Stimulated activated naive CD8-positive, alpha-beta T cell treated with anti-CD3 and anti-CD28 coated beads, Interleukin-15, Interleukin-2, amounts not matched to agents 100 ng/mL and 50 ng/mL, for 24 hours (primary cell): ENCODE measurements around the gene PC.

Experiments used
- H3K27ac Mint-ChIP-seq: one replicate; pipeline ENCODE4 v1.8.0; 2021; ENCODE audit warnings: mild to moderate bottlenecking, mixed read lengths
- H3K27me3 Mint-ChIP-seq: one replicate; pipeline ENCODE4 v1.8.0; 2021; ENCODE audit warnings: mixed read lengths
- H3K36me3 Mint-ChIP-seq: one replicate; pipeline ENCODE4 v1.8.0; 2021; ENCODE audit warnings: low read depth, mixed read lengths
- H3K4me1 Mint-ChIP-seq: one replicate; pipeline ENCODE4 v1.8.0; 2021; ENCODE audit warnings: low read depth, mixed read lengths
- H3K4me3 Mint-ChIP-seq: one replicate; pipeline ENCODE4 v1.8.0; 2021; ENCODE audit warnings: mild to moderate bottlenecking, mixed read lengths
- H3K9me3 Mint-ChIP-seq: one replicate; pipeline ENCODE4 v1.8.0; 2021; ENCODE audit warnings: mixed read lengths

PC gene

DNA sequence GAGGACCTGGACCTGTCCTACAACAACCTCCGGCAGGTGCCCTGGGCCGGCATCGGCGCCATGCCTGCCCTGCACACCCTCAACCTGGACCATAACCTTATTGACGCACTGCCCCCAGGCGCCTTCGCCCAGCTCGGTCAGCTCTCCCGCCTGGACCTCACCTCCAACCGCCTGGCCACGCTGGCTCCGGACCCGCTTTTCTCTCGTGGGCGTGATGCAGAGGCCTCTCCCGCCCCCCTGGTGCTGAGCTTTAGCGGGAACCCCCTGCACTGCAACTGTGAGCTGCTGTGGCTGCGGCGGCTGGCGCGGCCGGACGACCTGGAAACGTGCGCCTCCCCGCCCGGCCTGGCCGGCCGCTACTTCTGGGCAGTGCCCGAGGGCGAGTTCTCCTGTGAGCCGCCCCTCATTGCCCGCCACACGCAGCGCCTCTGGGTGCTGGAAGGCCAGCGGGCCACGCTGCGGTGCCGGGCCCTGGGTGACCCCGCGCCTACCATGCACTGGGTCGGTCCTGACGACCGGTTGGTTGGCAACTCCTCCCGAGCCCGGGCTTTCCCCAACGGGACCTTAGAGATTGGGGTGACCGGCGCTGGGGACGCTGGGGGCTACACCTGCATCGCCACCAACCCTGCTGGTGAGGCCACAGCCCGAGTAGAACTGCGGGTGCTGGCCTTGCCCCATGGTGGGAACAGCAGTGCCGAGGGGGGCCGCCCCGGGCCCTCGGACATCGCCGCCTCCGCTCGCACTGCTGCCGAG lies 99.8 kb downstream of the PC start:
- H3K4me3 Mint-ChIP-seq: peak overlapping the region; percentile 84
- no peak overlapping the region for H3K27ac Mint-ChIP-seq
- peaks cover 5% of the 10 kb centered on the region for H3K4me1 Mint-ChIP-seq
- H3K36me3 Mint-ChIP-seq: no peaks in the 10 kb centered on the region
- H3K9me3 Mint-ChIP-seq: no peaks in the 10 kb centered on the region
- H3K27me3 Mint-ChIP-seq: no peaks in the 10 kb centered on the region

DNA sequence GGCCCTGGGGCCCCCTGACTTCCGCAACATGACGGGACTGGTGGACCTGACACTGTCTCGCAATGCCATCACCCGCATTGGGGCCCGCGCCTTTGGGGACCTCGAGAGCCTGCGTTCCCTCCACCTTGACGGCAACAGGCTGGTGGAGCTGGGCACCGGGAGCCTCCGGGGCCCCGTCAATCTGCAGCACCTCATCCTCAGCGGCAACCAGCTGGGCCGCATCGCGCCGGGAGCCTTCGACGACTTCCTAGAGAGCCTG lies 100.3 kb downstream of the PC start:
- Mint-ChIP-seq H3K4me1 (peaks cover 5% of the 10 kb centered on the region), H3K36me3 (no peaks in the 10 kb centered on the region), H3K9me3 (no peaks in the 10 kb centered on the region), H3K27me3 (no peaks in the 10 kb centered on the region), H3K4me3 (peak overlapping the region; percentile 84), H3K27ac (no peak overlapping the region)

DNA sequence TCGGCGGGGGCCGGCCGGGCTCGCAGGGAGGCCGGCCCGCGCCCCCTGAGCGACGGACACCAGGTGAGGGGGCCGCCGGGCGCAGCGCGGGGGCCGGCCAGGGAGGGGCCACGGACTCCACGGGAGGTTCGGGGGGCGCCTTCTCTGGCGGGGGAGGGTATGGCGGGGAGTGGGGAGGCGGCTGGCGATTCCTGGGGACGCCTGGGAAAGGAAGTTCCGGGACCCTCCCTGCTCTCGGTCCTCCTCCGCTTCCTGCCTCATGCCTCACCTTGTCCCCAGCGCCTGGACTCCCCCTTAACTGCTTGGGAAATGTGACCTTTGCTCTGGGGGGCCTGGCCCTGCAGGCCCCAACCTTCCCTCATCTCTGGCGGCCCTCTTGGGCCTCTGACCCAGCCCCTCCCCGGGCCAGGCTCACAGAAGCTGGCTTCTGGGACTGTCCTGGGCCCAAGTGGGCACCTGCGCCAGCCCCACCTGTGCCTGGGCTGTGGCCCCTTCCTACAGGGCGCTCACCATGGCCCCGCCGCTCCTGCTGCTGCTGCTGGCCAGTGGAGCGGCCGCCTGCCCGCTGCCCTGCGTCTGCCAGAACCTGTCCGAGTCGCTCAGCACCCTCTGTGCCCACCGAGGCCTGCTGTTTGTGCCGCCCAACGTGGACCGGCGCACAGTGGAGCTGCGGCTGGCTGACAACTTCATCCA lies 100.8 kb downstream of the PC start:
- H3K36me3 Mint-ChIP-seq: no peaks in the 10 kb centered on the region

DNA sequence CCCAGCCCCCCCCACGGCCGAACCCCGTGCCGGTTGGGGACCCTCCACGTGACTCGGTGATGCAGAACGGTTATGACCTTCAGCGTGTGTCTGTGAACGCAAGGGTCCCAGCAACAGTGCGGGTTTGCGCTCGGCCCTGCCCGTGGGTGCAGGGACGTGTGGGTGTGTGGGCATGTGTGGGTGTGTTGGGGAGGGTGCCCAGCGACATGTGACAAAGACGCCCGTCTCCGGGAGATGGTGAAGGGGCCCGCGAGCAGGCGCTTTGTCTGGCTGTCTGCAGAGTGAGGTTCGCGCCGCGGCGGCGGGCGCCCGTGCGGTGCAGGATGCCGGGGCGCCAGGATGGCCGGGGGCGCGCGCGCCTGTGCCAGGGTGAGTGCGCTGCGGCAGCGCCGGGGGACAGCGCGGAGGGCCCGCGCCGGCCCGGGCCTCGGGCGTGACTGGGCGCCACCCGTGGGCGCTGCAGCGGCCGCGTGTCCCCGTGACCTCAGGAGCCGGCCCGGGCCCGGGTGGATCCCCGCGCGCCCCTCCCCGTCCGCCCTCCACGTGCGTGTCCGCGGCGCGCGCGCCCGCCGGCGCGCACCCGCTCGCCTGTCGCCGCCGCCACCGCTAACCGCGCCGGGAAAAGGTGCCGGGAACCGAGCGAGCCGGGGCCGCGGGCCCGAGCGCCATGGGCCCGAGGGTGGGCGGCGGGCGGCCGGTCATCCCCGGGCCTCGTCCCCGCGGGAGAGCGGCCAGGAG lies 101.5 kb downstream of the PC start, which contains the start of gene LRFN4:
Gene LRFN4, plus strand, starts transcription at position 569 of the 738 bp plus-strand sequence. CDS start 681 bp downstream, outside the sequence.
- peak within 1 kb of the TSS; percentile 95 for H3K27ac Mint-ChIP-seq
- H3K27me3 Mint-ChIP-seq: no peaks in the 10 kb centered on the region
- no peaks in the 10 kb centered on the region for H3K36me3 Mint-ChIP-seq
- no peaks in the 10 kb centered on the region for H3K9me3 Mint-ChIP-seq
- peaks cover 12% of the 10 kb centered on the region for H3K4me1 Mint-ChIP-seq
- peak within 1 kb of the TSS; percentile 93 for H3K4me3 Mint-ChIP-seq

More for the DNA sequence above, 100.8 kb downstream of the PC start:
- Mint-ChIP-seq H3K9me3 (no peaks in the 10 kb centered on the region), H3K27ac (peak overlapping the region; percentile 83), H3K4me1 (peaks cover 5% of the 10 kb centered on the region), H3K27me3 (no peaks in the 10 kb centered on the region), H3K4me3 (peak overlapping the region; percentile 84)

DNA sequence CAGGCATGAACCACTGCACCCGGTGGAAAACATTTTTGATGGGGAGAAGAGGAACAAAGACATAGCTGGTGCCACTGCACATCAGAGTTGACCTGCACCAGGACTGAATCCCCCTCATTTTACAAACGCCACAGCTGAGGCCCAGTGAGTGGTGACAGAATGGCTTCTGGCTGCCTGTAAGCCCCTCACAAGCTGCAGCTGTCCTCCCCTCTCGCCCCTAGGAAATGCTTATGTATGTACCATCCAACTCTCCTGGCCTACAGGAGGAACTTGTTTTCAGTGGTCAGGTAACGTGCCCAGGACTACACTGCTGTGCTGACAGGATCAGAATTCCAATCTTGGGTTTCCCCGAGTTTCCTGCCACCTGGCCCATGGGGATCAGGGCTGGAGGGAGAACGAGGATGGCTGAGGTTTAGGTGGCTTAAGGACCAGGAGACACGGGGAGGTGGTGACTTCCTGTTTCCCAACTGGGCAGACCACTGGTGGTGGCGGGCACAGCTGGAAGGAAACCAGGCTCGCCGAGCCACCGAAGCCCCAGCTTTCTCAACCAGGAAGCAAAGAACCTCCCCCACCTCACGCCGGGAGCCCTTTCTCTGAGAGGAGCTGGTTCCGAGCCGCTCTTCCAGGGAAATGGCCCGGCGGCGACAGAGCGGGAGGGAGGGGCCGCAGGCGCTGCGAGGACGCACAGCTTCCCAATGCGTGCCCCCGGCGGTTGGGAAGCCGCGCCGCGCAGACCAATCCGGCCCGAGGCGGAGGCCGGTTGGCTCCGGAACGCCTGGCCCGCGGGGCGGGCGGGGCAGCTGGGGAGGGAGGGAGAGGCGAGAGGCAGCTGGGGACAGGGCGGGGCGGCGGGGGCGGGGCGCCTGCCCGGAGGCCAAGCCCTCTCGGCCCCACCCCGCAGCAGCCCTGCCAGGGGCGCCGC lies 102.3 kb downstream of the PC start:
- Mint-ChIP-seq H3K36me3 (no peaks in the 10 kb centered on the region), H3K9me3 (no peaks in the 10 kb centered on the region)

DNA sequence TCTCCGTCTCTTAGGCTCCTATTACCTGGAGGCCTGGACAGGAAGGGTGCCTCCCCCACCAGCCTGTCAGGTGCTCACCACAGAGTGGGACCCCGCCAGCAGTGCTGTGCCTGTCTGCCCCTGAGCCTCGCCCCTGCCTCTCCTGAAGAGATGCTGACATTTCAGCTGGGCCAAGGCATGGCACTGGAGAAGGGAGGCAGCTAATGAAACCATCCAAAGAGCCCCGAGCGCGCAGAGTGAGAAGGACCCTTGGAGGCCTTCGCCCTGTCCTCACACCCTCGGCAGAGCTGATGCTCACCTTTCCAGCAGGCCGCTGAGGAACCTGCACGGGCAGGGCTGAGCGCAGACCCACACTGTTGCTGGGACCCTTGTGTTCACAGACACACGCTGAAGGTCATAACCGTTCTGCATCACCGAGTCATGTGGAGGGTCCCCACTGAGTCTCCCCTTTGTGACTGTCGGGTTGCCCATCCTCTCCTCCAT lies 103.4 kb downstream of the PC start:
- Mint-ChIP-seq H3K36me3 (no peaks in the 10 kb centered on the region), H3K4me1 (peaks cover 13% of the 10 kb centered on the region), H3K4me3 (peak overlapping the region; percentile 93), H3K27ac (no peak overlapping the region), H3K27me3 (no peaks in the 10 kb centered on the region), H3K9me3 (no peaks in the 10 kb centered on the region)

More for the DNA sequence above, 102.3 kb downstream of the PC start:
- Mint-ChIP-seq H3K4me1 (peaks cover 13% of the 10 kb centered on the region), H3K4me3 (peak overlapping the region; percentile 93), H3K27me3 (no peaks in the 10 kb centered on the region), H3K27ac (peak overlapping the region; percentile 95)

DNA sequence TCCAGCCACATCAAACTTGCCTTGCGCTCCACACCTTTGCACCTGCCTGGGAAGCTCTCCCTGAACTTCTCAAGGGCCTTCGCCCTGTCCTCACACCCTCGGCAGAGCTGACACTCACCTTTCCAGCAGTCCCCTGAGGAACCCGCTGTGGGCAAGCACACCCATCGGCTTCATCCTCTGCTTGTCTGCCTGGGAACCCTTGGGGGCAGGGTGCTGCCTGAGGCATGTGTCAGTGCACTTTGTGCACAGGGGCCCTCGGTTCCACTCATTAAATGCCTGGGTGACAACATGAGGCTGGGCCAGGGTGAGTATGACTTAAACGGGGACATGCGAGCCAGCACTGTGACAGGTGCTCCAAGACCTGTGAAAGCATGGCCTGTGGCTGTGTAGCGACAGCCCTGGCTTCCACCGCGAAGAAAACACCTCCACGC lies 103.9 kb downstream of the PC start:
- no peak overlapping the region for H3K27ac Mint-ChIP-seq
- H3K4me1 Mint-ChIP-seq: peaks cover 13% of the 10 kb centered on the region
- no peak overlapping the region for H3K4me3 Mint-ChIP-seq

DNA sequence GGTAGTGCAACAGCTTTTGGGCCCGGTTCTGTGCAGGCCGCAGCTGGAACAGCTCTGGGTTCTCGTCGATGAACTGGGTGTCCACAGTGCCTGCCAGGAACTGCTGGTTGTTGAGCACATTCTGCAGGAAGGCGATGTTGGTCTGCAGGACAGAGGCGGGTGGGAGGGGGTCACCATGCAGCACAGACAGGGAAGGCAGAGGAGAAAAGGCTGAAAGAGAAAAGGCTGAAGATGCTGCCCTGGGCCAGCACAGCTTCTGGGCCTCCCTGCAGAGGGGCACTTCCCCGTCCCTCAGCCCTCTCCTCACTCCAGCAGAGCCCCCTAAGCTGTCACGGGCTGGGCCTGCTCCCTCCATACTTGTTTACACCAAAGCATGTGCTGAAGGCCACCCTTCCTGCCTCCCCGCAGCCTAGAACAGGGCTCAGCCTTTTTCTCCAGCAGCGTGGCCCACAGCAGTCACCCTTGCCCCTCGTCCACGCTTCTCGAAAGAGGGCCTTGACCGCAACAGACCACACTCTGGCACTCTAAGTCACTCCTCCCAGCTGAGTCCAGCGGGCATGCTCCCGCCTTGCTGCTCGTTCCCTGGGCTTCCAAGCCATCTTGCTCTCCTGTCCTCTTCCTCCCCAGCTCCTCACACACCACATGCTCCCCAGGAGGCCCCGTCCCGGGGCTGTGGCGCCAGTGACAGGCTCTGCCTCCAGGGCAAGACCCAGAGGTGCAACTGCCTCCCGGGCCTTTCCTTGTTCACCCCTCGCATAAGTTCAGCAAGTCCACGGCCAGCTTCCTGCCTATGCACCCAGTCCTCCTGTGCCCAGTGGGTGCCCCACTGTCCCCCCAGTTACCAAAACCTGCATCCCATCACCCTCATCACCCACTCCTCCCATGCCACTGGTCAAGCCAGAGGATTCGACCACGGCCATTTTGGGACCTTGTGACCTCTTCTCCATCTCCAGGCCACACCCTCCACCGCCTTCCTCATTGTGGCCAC lies 104.6 kb downstream of the PC start:
- Mint-ChIP-seq H3K27ac (no peak overlapping the region), H3K9me3 (no peaks in the 10 kb centered on the region), H3K4me1 (peaks cover 13% of the 10 kb centered on the region), H3K4me3 (no peak overlapping the region), H3K27me3 (no peaks in the 10 kb centered on the region), H3K36me3 (no peaks in the 10 kb centered on the region)

More for the DNA sequence above, 103.9 kb downstream of the PC start:
- Mint-ChIP-seq H3K36me3 (no peaks in the 10 kb centered on the region), H3K27me3 (no peaks in the 10 kb centered on the region), H3K9me3 (no peaks in the 10 kb centered on the region)

DNA sequence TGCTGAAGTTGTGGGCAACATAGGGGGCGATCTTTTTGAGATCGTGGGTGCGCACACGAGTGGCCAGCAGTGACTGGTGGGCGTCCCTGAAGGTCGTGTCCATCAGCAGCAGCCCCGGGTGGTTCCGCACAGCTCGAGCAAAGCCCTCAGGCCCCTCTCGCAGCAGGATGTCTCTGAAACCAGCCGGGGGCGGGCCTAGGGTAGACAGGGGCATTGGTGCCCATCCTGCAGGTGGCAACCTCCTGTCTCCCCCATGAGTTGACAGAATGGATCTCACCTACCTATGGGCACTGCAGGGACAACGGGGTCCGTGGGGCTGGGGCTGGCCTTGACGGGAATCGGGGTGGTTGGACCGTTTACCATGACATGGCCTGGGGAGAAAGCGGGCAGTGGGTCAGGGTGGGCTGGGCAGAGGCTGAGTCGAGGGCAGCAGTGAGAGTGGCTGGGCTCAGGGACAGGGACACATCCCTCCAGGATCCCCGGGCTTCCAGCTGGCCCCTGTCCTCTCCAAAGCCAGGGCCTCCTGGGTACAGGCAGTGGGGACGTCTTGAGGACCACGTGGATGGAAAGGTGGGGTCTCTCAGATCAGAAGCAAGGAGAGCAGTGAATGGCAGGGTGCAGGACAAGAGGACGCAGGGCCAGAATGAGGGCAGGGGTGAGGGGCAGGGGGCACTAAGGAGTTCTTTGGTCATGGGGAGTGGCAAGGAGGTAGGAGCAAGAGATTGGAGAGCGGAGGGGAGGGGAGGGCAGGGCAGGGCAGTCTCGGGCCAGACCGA lies 105.5 kb downstream of the PC start:
- H3K4me3 Mint-ChIP-seq: no peak overlapping the region

DNA sequence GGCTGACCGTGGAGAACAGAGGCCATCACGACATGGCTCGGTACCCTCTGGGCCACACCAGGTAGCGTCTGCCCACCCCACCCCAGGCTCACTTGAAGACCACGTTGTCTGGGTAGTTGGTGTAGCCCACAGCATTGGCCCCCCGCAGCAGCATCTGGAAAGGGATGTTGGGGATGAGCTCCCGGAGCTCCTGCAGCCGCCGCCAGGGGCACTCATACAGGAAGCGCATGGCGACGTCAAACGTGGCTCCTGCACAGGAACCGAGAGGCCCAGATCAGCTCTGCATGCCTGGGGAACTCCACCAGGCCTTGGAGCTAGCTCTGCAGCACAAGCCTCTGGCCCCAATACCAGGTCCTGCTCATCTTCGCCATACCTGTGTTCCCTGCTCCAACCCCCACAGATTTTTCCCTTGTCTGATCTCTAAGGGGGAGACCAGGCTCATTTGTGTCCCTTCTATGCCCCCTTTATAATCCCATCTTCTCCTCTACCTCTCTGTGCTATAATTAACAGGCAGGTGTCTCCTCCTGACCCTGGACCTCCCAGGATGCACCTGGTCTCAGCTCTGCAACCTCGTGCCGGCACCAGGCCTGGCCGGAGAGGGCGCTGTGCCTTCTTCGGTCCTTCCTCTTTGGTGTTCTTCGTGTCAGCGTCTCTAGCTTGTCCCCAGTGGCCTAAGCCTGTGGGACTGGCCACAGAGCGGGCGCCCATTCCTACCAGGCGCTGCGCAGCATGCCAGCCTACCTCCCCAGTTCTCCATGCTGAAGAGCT lies 106.3 kb downstream of the PC start:
- no peaks in the 10 kb centered on the region for H3K36me3 Mint-ChIP-seq
- no peak overlapping the region for H3K4me3 Mint-ChIP-seq
- no peaks in the 10 kb centered on the region for H3K27me3 Mint-ChIP-seq
- H3K27ac Mint-ChIP-seq: peak overlapping the region; percentile 63
- peaks cover 13% of the 10 kb centered on the region for H3K4me1 Mint-ChIP-seq
- no peaks in the 10 kb centered on the region for H3K9me3 Mint-ChIP-seq

More for the DNA sequence above, 105.5 kb downstream of the PC start:
- no peaks in the 10 kb centered on the region for H3K36me3 Mint-ChIP-seq
- H3K9me3 Mint-ChIP-seq: no peaks in the 10 kb centered on the region
- H3K4me1 Mint-ChIP-seq: peaks cover 13% of the 10 kb centered on the region
- no peaks in the 10 kb centered on the region for H3K27me3 Mint-ChIP-seq
- H3K27ac Mint-ChIP-seq: peak overlapping the region; percentile 63

DNA sequence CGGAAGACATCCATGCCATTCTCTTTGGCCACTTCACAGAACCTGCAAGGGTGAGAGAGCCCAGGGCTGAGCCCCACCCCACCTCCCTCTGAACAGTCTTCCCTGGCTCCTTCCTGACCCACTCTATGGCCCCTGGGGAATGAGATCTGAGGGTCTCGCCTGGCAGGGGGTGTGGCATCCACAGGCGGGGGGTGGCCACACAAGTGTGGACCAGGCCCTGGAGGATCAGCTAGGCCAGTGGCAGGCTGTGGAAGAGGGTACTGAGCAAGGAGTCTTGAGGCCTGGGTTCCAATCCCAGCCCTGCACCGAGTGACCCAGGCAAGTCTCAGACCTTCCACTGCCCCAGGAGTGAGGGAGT lies 107.0 kb downstream of the PC start:
- Mint-ChIP-seq H3K4me3 (no peak overlapping the region), H3K27me3 (no peaks in the 10 kb centered on the region), H3K36me3 (no peaks in the 10 kb centered on the region), H3K9me3 (no peaks in the 10 kb centered on the region), H3K4me1 (peaks cover 13% of the 10 kb centered on the region), H3K27ac (no peak overlapping the region)

DNA sequence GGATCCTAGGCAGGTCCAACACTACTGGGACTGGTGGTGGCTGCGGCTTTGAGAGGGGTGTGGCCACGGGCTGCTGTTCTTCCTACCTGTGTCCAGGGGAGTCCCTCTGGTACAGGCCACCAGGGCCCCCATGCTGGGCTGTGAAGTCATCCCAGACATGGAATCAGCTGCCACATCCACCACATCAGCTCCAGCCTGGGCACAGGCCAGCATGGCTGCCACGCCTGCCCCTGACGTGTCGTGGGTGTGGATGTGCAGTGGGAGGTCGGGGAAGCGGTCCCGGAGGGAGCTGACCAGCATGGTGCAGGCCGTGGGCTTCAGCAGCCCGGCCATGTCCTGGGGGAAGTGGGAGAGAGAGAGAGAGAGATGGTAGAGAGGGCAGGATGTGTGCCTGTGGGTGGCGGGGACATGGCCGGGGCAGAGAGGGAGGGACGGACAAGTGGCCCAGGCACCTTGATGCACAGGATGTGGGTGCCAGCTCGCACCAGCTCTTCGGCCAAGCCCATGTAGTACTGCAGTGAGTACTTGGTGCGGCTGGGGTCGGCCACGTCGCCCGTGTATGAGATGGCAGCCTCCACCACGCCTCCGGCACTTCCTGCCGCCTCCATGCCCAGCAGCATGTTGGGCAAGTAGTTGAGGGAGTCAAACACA lies 107.5 kb downstream of the PC start:
- Mint-ChIP-seq H3K9me3 (no peaks in the 10 kb centered on the region), H3K36me3 (no peaks in the 10 kb centered on the region), H3K27ac (no peak overlapping the region), H3K4me1 (peaks cover 11% of the 10 kb centered on the region), H3K4me3 (no peak overlapping the region), H3K27me3 (no peaks in the 10 kb centered on the region)
